ENCODE data around the gene HES4.

- TF ChIP-seq CTCF (conservative IDR thresholded peaks at IDR 0.05; ENCODE audit: low read length) (no peak), EZH2phosphoT487 (IDR thresholded peaks at IDR 0.05; ENCODE audit: borderline replicate concordance) (no peak)
Measured at GRCh38 chr1:972726-973458, 27.0 kb downstream of the HES4 start.
